HG02588 (cell line): ENCODE measurements around the gene FER.
A peak's percentile ranks its signal among the peaks of the same experiment; 100 is the strongest.
"Not testable (repeated sequence)": the region's sequence is repeated elsewhere in the genome, so short reads cannot be mapped to it uniquely, and the experiment has no call there.

Experiments
- ATAC-seq: cut with Tn5 transposase; IDR thresholded peaks from one replicate; pipeline ENCODE4 v1.9.1; 2021; ENCODE audit warnings: mild to moderate bottlenecking, moderate library complexity; ENCODE audit not compliant: unreplicated experiment

FER gene

GRCh38 chr5:108869066-108869465 lies 121.4 kb downstream of the FER start:
- ATAC-seq: no peak

GRCh38 chr5:108876451-108876850 lies 128.8 kb downstream of the FER start:
- ATAC-seq: no peak

GRCh38 chr5:108878756-108879155 lies 131.1 kb downstream of the FER start:
- no peak for ATAC-seq

- ATAC-seq: no peak
Measured at GRCh38 chr5:108881133-108881532, 133.4 kb downstream of the FER start.

GRCh38 chr5:108884736-108885135 lies 137.0 kb downstream of the FER start:
- no peak for ATAC-seq

- no peak for ATAC-seq
Measured at GRCh38 chr5:108898257-108898656, 150.6 kb downstream of the FER start.

- ATAC-seq: no peak
Measured at GRCh38 chr5:108898707-108899106, 151.0 kb downstream of the FER start.

- ATAC-seq: not testable (repeated sequence)
Measured at GRCh38 chr5:108899244-108899643, 151.5 kb downstream of the FER start.

- ATAC-seq: no peak
Measured at GRCh38 chr5:108900668-108901067, 153.0 kb downstream of the FER start.

- ATAC-seq: no peak
Measured at GRCh38 chr5:108905805-108906204, 158.1 kb downstream of the FER start.

GRCh38 chr5:108910627-108911026 lies 162.9 kb downstream of the FER start:
- no peak for ATAC-seq

GRCh38 chr5:108911055-108911454 lies 163.4 kb downstream of the FER start:
- peak; percentile 46 for ATAC-seq

GRCh38 chr5:108917596-108917995 lies 169.9 kb downstream of the FER start:
- ATAC-seq: no peak

- ATAC-seq: no peak
Measured at GRCh38 chr5:108919591-108920326, 172.1 kb downstream of the FER start.

GRCh38 chr5:108924457-108924961 lies 176.8 kb downstream of the FER start:
- no peak for ATAC-seq

GRCh38 chr5:108925073-108925472 lies 177.4 kb downstream of the FER start:
- ATAC-seq: no peak

GRCh38 chr5:108930107-108930506 lies 182.4 kb downstream of the FER start:
- ATAC-seq: no peak

- ATAC-seq: no peak
Measured at GRCh38 chr5:108935611-108936010, 187.9 kb downstream of the FER start.

GRCh38 chr5:108937221-108937620 lies 189.5 kb downstream of the FER start:
- ATAC-seq: no peak

GRCh38 chr5:108940506-108940905 lies 192.8 kb downstream of the FER start:
- ATAC-seq: no peak

- no peak for ATAC-seq
Measured at GRCh38 chr5:108941746-108942145, 194.0 kb downstream of the FER start.

- no peak for ATAC-seq
Measured at GRCh38 chr5:108942701-108943100, 195.0 kb downstream of the FER start.

GRCh38 chr5:108945094-108945493 lies 197.4 kb downstream of the FER start:
- ATAC-seq: no peak
